Measurements from ENCODE around the gene SPSB4.

Gene SPSB4

GRCh38 chr3:141191097-141191749, 140.1 kb downstream of the SPSB4 start:
- Histone ChIP-seq H3K36me3 (ENCODE audit: control insufficient read depth, insufficient read depth, low read length) (no peaks in the 10 kb centered on the region), H3K9ac (ENCODE audit: low read depth, low read length) (no peak overlapping the region), H3K4me3 (ENCODE audit: low read depth, low read length) (no peak overlapping the region)

GRCh38 chr3:141192345-141192744, 141.2 kb downstream of the SPSB4 start:
- H3K27me3 ChIP-seq (ENCODE audit: control insufficient read depth, insufficient read depth, low read length) = no peaks in the 10 kb centered on the region
- no peak overlapping the region for H3K27ac ChIP-seq (ENCODE audit: low read depth, low read length)
- no peaks in the 10 kb centered on the region for H3K36me3 ChIP-seq (ENCODE audit: control insufficient read depth, insufficient read depth, low read length)
- no peaks in the 10 kb centered on the region for H3K9me3 ChIP-seq (ENCODE audit: control insufficient read depth, insufficient read depth, low read length)
- H3K4me1 ChIP-seq (ENCODE audit: control insufficient read depth, insufficient read depth, low read length) = no peaks in the 10 kb centered on the region
- H3K4me3 ChIP-seq (ENCODE audit: low read depth, low read length) = no peak overlapping the region
- H3K9ac ChIP-seq (ENCODE audit: low read depth, low read length) = no peak overlapping the region

More at GRCh38 chr3:141191097-141191749, 140.1 kb downstream of the SPSB4 start:
- no peaks in the 10 kb centered on the region for H3K9me3 ChIP-seq (ENCODE audit: control insufficient read depth, insufficient read depth, low read length)
- no peaks in the 10 kb centered on the region for H3K4me1 ChIP-seq (ENCODE audit: control insufficient read depth, insufficient read depth, low read length)
- H3K27me3 ChIP-seq (ENCODE audit: control insufficient read depth, insufficient read depth, low read length) = no peaks in the 10 kb centered on the region
- H3K27ac ChIP-seq (ENCODE audit: low read depth, low read length) = no peak overlapping the region

- H3K4me3 ChIP-seq (ENCODE audit: low read depth, low read length) = no peak overlapping the region
- no peaks in the 10 kb centered on the region for H3K4me1 ChIP-seq (ENCODE audit: control insufficient read depth, insufficient read depth, low read length)
Measured at GRCh38 chr3:141193066-141193830, 142.1 kb downstream of the SPSB4 start.

More at GRCh38 chr3:141193066-141193830, 142.1 kb downstream of the SPSB4 start:
- Histone ChIP-seq H3K27me3 (ENCODE audit: control insufficient read depth, insufficient read depth, low read length) (no peaks in the 10 kb centered on the region), H3K9me3 (ENCODE audit: control insufficient read depth, insufficient read depth, low read length) (no peaks in the 10 kb centered on the region), H3K9ac (ENCODE audit: low read depth, low read length) (no peak overlapping the region), H3K27ac (ENCODE audit: low read depth, low read length) (no peak overlapping the region), H3K36me3 (ENCODE audit: control insufficient read depth, insufficient read depth, low read length) (no peaks in the 10 kb centered on the region)

All from HUES48 (cell line).